HEK293T (cell line): Measurements from ENCODE around the gene RBM4.
"Not testable (repeated sequence)": the region's sequence is repeated elsewhere in the genome, so short reads cannot be mapped to it uniquely, and the experiment has no call there.

ENCODE experiments used
- ARNT ChIP-seq: fragments of 450-650 bp; IDR thresholded peaks from 2 replicates; pipeline ENCODE4 v1.6.1; 2017; ENCODE audit warnings: mild to moderate bottlenecking
- ELF4 ChIP-seq: fragments of 450-650 bp; IDR thresholded peaks from 2 replicates; pipeline ENCODE4 v1.6.1; 2017; ENCODE audit warnings: antibody characterized with exemption
- LEF1 ChIP-seq: fragments of 450-650 bp; IDR thresholded peaks from 2 replicates; pipeline ENCODE4 v1.6.1; 2017; ENCODE audit warnings: mild to moderate bottlenecking, borderline replicate concordance
- NFRKB ChIP-seq: fragments of 450-650 bp; IDR thresholded peaks from 2 replicates; pipeline ENCODE4 v1.6.1; 2016; ENCODE audit warnings: mild to moderate bottlenecking, moderate library complexity
- PKNOX1 ChIP-seq: fragments of 450-650 bp; IDR thresholded peaks from 2 replicates; pipeline ENCODE4 v1.6.1; 2016
- SP1 ChIP-seq: fragments of 450-650 bp; IDR thresholded peaks from 2 replicates; pipeline ENCODE4 v1.6.1; 2017
- SUZ12 ChIP-seq: fragments of 450-650 bp; IDR thresholded peaks from 2 replicates; pipeline ENCODE4 v1.6.1; 2016; ENCODE audit warnings: mild to moderate bottlenecking
- TARDBP ChIP-seq: fragments of 450-650 bp; IDR thresholded peaks from 2 replicates; pipeline ENCODE4 v1.6.1; 2016
- ZNF384 ChIP-seq: fragments of 450-650 bp; IDR thresholded peaks from 2 replicates; pipeline ENCODE4 v1.6.1; 2016

- TF ChIP-seq PKNOX1, NFRKB, ARNT, ELF4, SP1, LEF1, SUZ12, ZNF384, TARDBP: not testable (repeated sequence)
Measured at GRCh38 chr11:66639814-66640340, 1.4 kb downstream of the RBM4 start.
